Measurements from ENCODE around the gene FGF12.

Gene FGF12

GRCh38 chr3:192246847-192247559 lies 480.3 kb downstream of the FGF12 start:
- DNase-seq = no peak

- DNase-seq = no peak
Measured at GRCh38 chr3:192244591-192244990, 482.8 kb downstream of the FGF12 start.

GRCh38 chr3:192239956-192240355 lies 487.4 kb downstream of the FGF12 start:
- DNase-seq = no peak

DNA sequence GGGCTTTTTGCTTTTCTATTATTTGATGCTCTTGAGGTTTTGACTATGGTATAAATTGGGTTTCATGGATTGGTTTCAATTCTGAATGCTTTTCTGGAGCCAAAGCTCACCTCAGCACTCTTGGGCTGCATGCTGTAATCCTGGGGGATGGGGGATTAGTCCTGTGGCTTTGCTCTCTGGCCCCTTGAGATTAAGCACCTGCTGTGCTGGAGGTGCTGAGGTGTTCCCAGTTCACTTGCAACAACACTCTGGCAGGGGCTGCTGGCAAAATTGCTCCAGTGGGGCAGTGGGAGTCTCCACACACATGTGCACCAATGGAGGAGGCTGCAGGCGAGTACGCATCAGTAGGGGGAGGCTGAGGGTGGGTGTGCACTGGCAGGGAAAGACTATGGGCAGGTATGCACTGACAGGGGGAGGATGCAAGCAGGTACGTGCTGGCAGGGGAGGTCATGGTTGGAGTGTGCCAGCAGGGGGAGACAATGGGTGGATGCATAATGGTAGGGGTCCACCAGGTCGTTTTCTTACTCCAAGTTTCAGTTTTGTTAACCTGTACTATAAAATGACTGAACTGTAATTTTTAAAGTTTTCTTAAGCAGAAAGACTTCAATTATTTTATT lies 489.2 kb downstream of the FGF12 start:
- DNase-seq = no peak

DNA sequence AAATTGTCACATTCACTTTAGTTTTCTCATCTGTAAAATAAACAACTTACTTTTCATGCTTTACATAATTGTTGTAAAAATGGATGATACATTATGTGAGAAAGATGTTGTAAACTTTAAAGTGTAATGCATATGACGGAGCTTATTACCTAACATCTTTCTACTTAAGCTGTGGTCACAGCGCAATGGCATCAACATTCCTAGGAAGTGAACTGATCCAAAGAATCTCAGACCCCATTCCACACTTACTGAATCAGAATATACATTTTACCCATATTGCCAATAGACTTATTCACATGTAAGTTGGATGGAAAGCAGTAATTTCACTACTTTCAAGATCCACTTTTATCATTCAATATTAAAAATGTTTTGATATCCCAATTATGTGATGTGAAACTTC lies 497.5 kb downstream of the FGF12 start:
- DNase-seq = no peak

GRCh38 chr3:192224634-192225155 lies 502.6 kb downstream of the FGF12 start:
- no peak for DNase-seq

DNA sequence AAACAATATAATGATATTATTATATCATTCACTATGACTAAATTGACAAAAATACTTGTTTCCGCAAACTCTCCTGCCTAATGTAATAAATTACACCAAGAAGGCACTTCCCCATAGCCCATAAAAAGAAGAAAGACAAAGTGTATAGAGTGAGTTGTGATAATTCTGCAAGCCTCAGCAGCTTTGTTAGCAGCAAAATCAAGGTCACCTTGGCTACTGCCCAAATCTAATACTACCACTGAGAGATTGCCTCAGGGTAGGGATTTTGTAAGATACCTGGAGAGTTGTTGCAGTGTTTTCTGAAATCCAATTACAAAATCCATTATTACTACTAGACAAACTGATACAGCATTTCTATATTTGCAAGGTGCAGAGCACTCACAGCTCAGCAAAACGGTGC lies 503.5 kb downstream of the FGF12 start:
- no peak for DNase-seq

- DNase-seq = no peak
Measured at GRCh38 chr3:192220915-192221314, 506.4 kb downstream of the FGF12 start.

DNA sequence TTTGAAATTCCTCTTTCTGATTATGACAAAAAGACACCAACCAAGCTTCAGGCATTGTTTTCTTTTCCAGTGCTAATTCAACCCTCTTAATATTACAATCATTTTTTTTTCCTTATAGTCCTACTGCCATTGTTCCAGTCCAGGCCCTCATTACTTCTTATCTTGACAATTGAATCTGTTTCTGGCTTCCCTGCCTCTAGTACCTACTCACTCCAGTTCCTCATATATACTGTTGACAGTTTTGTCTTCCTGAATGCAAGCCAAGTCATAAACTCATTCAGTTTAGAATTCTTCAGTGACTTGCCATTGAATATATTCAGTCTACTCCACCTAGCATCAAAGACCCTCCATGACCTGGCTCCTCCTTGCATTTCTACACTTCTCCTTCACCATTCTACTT lies 507.4 kb downstream of the FGF12 start:
- DNase-seq = no peak

DNA sequence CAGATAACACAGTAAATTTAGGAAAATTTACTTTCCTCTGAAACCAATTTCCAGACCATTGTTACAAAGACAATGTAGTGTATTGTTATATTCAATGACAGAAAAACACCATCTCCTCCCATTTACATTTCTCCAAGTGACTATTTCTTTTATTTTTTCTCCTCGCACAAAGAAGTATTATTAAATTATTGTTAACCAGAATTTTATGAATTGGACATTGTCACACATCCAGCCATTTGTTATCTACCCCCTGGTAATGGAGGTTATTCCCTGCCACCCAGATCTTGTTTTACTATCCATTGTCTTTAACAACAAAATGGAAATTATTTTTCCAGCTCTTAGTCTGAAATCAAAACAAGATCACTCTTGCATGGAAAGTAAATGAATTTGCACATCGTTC lies 511.3 kb downstream of the FGF12 start:
- DNase-seq = no peak

DNA sequence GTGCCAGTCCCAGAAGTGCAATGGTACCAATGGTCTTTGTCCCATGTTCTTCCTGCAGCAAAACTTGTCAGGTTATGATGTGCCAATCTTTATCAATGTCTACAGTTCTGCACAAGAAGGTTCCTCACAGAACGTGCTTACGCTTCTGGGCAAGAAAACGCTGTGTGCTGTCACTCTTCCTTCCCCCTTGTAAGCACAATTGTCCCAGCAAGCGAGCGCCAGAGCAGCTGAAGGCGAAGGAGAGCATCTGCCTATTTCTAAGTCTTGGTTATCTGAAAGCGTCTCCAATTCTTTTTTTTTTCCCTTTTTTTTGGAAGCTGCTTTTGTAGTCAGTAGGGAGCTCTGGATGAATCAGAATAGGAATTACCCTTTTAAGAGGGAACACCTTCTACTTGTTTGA lies 514.4 kb downstream of the FGF12 start:
- DNase-seq = no peak

- no peak for DNase-seq
Measured at GRCh38 chr3:192212335-192212734, 515.0 kb downstream of the FGF12 start.

DNA sequence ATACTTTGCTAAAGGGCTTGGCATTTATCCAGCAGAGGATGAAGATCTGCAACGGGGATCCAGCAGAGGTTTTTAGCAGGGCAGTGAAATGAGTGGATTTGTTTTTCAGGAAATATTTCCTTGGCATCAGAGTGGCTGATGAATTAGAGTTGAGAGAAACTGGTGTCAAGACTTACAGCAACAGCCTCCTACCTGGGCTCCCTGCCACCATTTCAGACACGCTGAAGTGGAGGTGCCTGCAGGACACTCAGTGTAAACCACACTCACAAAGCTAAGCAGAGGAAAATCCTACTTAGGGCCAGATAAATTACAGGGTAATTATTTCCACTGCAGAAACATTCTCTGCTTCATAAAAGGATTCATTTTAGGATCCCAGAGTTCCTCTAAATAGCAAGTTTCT lies 519.7 kb downstream of the FGF12 start:
- no peak for DNase-seq

- no peak for DNase-seq
Measured at GRCh38 chr3:192207239-192207638, 520.1 kb downstream of the FGF12 start.

DNA sequence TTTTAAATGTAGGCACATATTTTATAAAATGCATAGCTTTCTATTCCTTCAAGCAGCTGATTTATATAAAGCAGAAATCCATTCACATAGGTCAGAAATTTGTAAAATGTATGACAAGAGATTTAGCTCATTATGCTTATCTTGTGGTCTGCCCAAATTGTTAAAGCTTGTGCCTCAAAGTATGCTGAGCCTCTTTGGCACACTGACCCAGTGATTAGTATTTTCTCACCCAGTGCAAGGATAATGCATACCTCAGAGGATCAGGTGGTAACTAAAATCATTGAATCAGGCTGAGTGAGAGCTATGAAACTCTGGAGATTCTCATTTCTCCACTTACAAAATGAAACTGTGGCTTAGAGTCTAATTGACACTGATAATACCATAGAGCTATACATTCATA lies 533.3 kb downstream of the FGF12 start:
- DNase-seq = no peak

DNA sequence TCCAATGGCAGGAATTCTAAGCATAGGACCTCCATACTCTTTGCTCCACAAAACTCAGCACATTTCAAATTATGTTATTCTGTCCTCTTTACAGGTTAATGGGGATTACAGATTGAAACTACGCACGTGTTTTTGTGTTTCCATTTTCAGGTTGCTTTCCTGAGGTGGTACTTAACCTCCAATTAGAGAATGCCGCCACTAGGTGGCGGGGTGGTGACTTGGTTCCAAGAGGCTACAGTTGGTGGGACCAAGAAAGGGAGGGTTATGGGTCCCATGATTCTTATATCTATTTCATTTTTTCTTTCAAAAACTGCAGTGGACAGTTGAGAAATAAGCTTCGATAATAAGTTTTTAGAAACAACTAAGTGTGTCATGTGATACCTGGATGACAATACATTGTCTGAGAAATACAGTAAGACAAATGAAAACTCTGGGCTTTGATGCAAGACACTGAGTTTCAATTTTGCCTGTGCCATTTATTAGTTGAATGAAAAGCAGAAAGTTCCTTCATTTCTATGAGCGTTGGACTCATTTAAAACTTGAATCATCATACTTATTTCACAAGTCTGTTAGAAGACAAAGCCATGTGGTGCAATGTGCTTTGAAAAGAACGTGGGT lies 539.0 kb downstream of the FGF12 start:
- DNase-seq = peak in 1 of 2 donors; percentile 22

GRCh38 chr3:192187485-192188051 lies 539.8 kb downstream of the FGF12 start:
- no peak for DNase-seq

- no peak for DNase-seq
Measured at GRCh38 chr3:192186498-192186897, 540.8 kb downstream of the FGF12 start.

DNA sequence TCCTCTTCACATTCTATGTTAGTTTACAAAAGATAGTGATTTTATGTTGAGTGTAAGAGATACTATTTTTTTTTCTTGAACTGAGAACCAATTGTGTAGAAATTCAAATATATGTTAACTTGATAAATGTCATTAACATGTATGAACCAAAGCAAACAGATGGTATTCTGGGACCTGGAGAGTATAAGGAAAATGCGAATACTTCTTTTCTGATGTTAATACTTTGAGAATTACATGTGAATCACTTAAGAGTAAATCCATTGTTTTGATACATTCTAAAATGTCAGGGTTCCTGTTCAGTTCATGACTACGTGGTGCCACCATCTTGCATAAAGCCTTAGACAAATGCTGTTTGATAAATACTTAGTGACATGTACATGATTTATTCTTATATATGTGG lies 541.3 kb downstream of the FGF12 start:
- no peak for DNase-seq

GRCh38 chr3:192183109-192183508 lies 544.2 kb downstream of the FGF12 start:
- DNase-seq = no peak

- DNase-seq = no peak
Measured at GRCh38 chr3:192181151-192181550, 546.2 kb downstream of the FGF12 start.

GRCh38 chr3:192177383-192177782 lies 550.0 kb downstream of the FGF12 start:
- no peak for DNase-seq

DNA sequence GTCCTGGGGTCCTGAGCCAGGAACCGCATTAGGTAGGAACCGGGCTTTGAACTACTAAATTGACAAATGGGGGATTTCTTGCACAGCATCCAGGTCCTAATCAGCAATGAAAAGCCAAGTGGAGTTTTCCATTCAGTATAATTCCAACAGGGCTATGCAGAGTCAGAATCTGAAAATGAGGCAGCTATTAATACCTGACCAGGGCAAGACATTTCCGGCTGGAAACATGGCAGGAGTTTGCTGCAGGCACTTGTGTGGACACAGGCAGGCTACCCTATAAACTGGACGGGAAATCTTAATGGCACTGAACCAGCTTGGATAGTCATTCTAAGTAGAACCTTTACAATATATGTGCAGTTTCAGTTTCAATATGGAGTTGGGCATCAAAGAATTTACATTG lies 553.1 kb downstream of the FGF12 start:
- no peak for DNase-seq

GRCh38 chr3:192171213-192171612 lies 556.1 kb downstream of the FGF12 start:
- DNase-seq = no peak
